ENCODE results near the gene CKS1B.

- TF ChIP-seq POLR2A (IDR thresholded peaks at IDR 0.05) (no peak), CTCF (IDR thresholded peaks at IDR 0.05) (no peak), EP300 (IDR thresholded peaks at IDR 0.05) (no peak)
Observed at GRCh38 chr1:154982341-154982740, 7.9 kb downstream of the CKS1B start.

Measured in sigmoid colon (tissue), 4 donors.